ENCODE results near the gene GATA3.

Gene GATA3

GRCh38 chr10:8051851-8052257, 2.6 kb upstream of the GATA3 start:
- Histone ChIP-seq H3K4me3 (replicated peaks; ENCODE audit: insufficient read depth, low read length) (no peak overlapping the region), H3K27ac (replicated peaks) (no peak overlapping the region), H3K27me3 (ENCODE audit: insufficient read depth, poor library complexity, severe bottlenecking) (peaks cover 21% of the 10 kb centered on the region)
- TF ChIP-seq REST (IDR thresholded peaks at IDR 0.05; ENCODE audit: insufficient replicate concordance, low read depth) (no peak), SPI1 (IDR thresholded peaks at IDR 0.05; ENCODE audit: borderline replicate concordance, low read depth) (no peak)
- DNase-seq (ENCODE audit: low read depth in 1 of 2, low spot score in 1 of 2), result no peak

GRCh38 chr10:8052341-8052955, 2.0 kb upstream of the GATA3 start:
- H3K27me3 ChIP-seq (ENCODE audit: insufficient read depth, poor library complexity, severe bottlenecking), result peaks cover 21% of the 10 kb centered on the region
- no peak for DNase-seq (ENCODE audit: low read depth in 1 of 2, low spot score in 1 of 2)
- H3K27ac ChIP-seq (replicated peaks), result no peak overlapping the region
- H3K4me3 ChIP-seq (replicated peaks; ENCODE audit: insufficient read depth, low read length), result no peak overlapping the region
- TF ChIP-seq REST (IDR thresholded peaks at IDR 0.05; ENCODE audit: insufficient replicate concordance, low read depth), result no peak
- TF ChIP-seq POLR2AphosphoS5 (IDR thresholded peaks at IDR 0.05; ENCODE audit: low read depth), result no peak
- TF ChIP-seq, protein P1, sequence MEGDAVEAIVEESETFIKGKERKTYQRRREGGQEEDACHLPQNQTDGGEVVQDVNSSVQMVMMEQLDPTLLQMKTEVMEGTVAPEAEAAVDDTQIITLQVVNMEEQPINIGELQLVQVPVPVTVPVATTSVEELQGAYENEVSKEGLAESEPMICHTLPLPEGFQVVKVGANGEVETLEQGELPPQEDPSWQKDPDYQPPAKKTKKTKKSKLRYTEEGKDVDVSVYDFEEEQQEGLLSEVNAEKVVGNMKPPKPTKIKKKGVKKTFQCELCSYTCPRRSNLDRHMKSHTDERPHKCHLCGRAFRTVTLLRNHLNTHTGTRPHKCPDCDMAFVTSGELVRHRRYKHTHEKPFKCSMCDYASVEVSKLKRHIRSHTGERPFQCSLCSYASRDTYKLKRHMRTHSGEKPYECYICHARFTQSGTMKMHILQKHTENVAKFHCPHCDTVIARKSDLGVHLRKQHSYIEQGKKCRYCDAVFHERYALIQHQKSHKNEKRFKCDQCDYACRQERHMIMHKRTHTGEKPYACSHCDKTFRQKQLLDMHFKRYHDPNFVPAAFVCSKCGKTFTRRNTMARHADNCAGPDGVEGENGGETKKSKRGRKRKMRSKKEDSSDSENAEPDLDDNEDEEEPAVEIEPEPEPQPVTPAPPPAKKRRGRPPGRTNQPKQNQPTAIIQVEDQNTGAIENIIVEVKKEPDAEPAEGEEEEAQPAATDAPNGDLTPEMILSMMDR (IDR thresholded peaks at IDR 0.05; ENCODE audit: insufficient read depth, low read length), result no peak
- TF ChIP-seq SPI1 (IDR thresholded peaks at IDR 0.05; ENCODE audit: borderline replicate concordance, low read depth), result no peak
- TF ChIP-seq GABPA (IDR thresholded peaks at IDR 0.05; ENCODE audit: low read depth), result no peak

DNA sequence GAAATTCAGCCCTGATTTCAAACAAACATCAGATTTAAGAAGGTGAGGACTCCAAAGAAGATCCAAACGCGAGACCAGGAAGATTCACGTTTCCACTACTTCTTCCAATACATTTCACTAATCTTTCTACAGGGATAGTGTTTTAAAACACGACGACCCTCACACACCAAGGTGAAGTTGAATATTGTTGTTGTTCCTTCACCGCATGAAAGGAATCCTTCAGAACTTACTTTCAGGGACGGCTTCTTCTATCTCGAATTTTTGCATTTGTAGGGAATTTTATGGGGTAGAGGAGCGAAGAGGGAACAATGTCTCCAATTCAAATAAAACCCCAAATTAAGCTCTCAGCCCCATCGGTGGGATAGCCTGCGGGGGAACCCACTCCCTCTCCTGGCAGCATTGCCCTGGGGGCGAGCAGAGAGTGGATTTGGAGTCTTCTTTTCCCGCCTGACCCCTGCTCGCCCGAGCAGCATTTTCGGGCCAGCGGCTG, 1.5 kb upstream of the GATA3 start:
- Histone ChIP-seq H3K27me3 (ENCODE audit: insufficient read depth, poor library complexity, severe bottlenecking) (peaks cover 21% of the 10 kb centered on the region), H3K27ac (replicated peaks) (no peak overlapping the region), H3K4me3 (replicated peaks; ENCODE audit: insufficient read depth, low read length) (no peak overlapping the region)
- DNase-seq (ENCODE audit: low read depth in 1 of 2, low spot score in 1 of 2), result no peak
- TF ChIP-seq POLR2AphosphoS5 (IDR thresholded peaks at IDR 0.05; ENCODE audit: low read depth) (no peak), SPI1 (IDR thresholded peaks at IDR 0.05; ENCODE audit: borderline replicate concordance, low read depth) (no peak)
- TF ChIP-seq, protein P1 (IDR thresholded peaks at IDR 0.05; ENCODE audit: insufficient read depth, low read length), result peak; percentile 26

DNA sequence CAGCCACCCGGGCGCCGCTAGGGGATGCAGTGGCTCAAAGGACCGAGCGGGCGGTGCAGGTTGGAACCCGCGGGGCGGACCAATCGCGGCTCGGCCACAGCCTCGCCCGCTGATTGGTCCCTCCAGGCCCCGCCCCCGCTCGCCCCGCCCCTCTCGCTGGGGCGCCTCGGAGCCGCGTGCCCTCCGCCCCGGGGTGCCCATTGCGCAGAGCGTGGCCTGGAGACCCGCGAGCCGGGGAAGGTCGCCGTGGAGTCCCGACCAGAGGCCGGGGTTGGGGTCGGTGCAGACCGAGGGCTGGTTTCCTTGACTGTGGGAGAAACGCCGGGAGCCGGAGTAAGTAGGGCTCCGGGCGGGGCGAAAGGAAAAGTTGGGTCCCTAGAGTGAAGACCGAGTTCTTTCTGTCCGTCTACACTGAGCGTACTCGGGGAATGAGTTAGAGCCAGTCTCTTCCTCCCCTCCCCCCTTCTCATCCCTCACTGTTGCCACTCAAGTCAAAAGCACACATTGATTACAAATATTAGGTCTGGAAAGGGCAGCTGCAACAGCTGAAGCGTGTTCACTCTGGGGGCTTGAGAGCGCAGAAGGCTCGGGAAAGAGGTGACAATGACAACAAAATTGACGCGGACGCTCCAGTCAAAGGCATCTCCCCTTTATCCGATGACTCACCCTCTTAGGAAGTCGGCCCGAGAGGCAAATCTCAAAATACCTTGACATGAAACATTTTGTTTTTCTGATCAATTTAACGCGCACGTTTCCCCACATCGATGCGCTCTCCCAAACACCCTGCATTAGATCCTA, 843 bp upstream of the GATA3 start:
- peak; percentile 20 to 56 for DNase-seq (ENCODE audit: low read depth in 1 of 2, low spot score in 1 of 2)
- H3K4me3 ChIP-seq (replicated peaks; ENCODE audit: insufficient read depth, low read length), result peak overlapping the region; percentile 12; the same call in 1 of the 2 replicates

More for the DNA sequence above, 843 bp upstream of the GATA3 start:
- H3K27me3 ChIP-seq (ENCODE audit: insufficient read depth, poor library complexity, severe bottlenecking), result peaks cover 21% of the 10 kb centered on the region
- no peak overlapping the region for H3K27ac ChIP-seq (replicated peaks)
- TF ChIP-seq GABPA (IDR thresholded peaks at IDR 0.05; ENCODE audit: low read depth), result no peak
- TF ChIP-seq POLR2AphosphoS5 (IDR thresholded peaks at IDR 0.05; ENCODE audit: low read depth), result no peak
- TF ChIP-seq REST (IDR thresholded peaks at IDR 0.05; ENCODE audit: insufficient replicate concordance, low read depth), result no peak
- TF ChIP-seq, protein P1 (IDR thresholded peaks at IDR 0.05; ENCODE audit: insufficient read depth, low read length), result no peak
- TF ChIP-seq SPI1 (IDR thresholded peaks at IDR 0.05; ENCODE audit: borderline replicate concordance, low read depth), result no peak

Measured in HL-60 (cell line).